IPS DF 6.9 (cell line): Measurements from ENCODE around the gene IGF2.

ENCODE experiments used
- DNase-seq: peaks from one replicate; pipeline ENCODE4 v3.0.0-alpha.2; 2013; ENCODE audit warnings: low read depth, low spot score
- H3K27ac ChIP-seq: one replicate; pipeline ENCODE4 v1.5.1; 2013; ENCODE audit warnings: low read length, control low read depth
- H3K27me3 ChIP-seq: 2 replicates; pipeline ENCODE4 v1.6.1; 2013; ENCODE audit warnings: mild to moderate bottlenecking, low read length; ENCODE audit not compliant: control insufficient read depth, insufficient read depth
- H3K36me3 ChIP-seq: 2 replicates; pipeline ENCODE4 v1.6.1; 2013; ENCODE audit warnings: low read length; ENCODE audit not compliant: control insufficient read depth, insufficient read depth
- H3K4me1 ChIP-seq: 2 replicates; pipeline ENCODE4 v1.6.1; 2013; ENCODE audit warnings: low read length; ENCODE audit not compliant: control insufficient read depth, insufficient read depth
- H3K4me3 ChIP-seq: 2 replicates; pipeline ENCODE4 v1.5.1; 2013; ENCODE audit warnings: mild to moderate bottlenecking, low read length
- H3K9me3 ChIP-seq: 2 replicates; pipeline ENCODE4 v1.6.1; 2013; ENCODE audit warnings: low read length, inconsistent platforms; ENCODE audit not compliant: control insufficient read depth, insufficient read depth
- WGBS: extraction: QIAGEN DNeasy Blood & Tissue Kit; methylation state at CpG from one replicate; pipeline ENCODE4 v1.1.7; 2013; ENCODE audit warnings: mixed read lengths, missing lambda C conversion rate; ENCODE audit not compliant: insufficient read length, insufficient coverage; 5-methylcytosine and 5-hydroxymethylcytosine counted together

IGF2 gene

GRCh38 chr11:2090172-2091111 is 48.7 kb downstream of the IGF2 start:
- no peaks in the 10 kb centered on the region for H3K9me3 ChIP-seq
- H3K4me3 ChIP-seq = no peak overlapping the region
- DNase-seq = no peak
- H3K36me3 ChIP-seq = no peaks in the 10 kb centered on the region
- WGBS = no CpG with 5 or more reads among the region's 20 CpGs
- H3K27me3 ChIP-seq = no peaks in the 10 kb centered on the region
- H3K27ac ChIP-seq = no peak overlapping the region
- no peaks in the 10 kb centered on the region for H3K4me1 ChIP-seq

GRCh38 chr11:2089536-2090165 is 49.5 kb downstream of the IGF2 start:
- H3K9me3 ChIP-seq = no peaks in the 10 kb centered on the region
- no peaks in the 10 kb centered on the region for H3K27me3 ChIP-seq
- DNase-seq = no peak
- H3K4me1 ChIP-seq = no peaks in the 10 kb centered on the region
- no peak overlapping the region for H3K27ac ChIP-seq
- H3K4me3 ChIP-seq = no peak overlapping the region
- H3K36me3 ChIP-seq = no peaks in the 10 kb centered on the region
- no CpG with 5 or more reads among the region's 9 CpGs for WGBS

GRCh38 chr11:2088746-2089535 is 50.2 kb downstream of the IGF2 start:
- Histone ChIP-seq H3K9me3 (no peaks in the 10 kb centered on the region), H3K27ac (no peak overlapping the region)
- 100% methylated on average over 1 of the region's 19 CpGs for WGBS

GRCh38 chr11:2088284-2088683 is 50.9 kb downstream of the IGF2 start:
- WGBS = no CpG with 5 or more reads among the region's 14 CpGs
- Histone ChIP-seq H3K36me3 (no peaks in the 10 kb centered on the region), H3K4me1 (no peaks in the 10 kb centered on the region), H3K27ac (no peak overlapping the region), H3K27me3 (no peaks in the 10 kb centered on the region), H3K9me3 (no peaks in the 10 kb centered on the region), H3K4me3 (no peak overlapping the region)
- no peak for DNase-seq

More at GRCh38 chr11:2088746-2089535, 50.2 kb downstream of the IGF2 start:
- H3K27me3 ChIP-seq = no peaks in the 10 kb centered on the region
- H3K4me3 ChIP-seq = no peak overlapping the region
- no peaks in the 10 kb centered on the region for H3K4me1 ChIP-seq
- no peak for DNase-seq
- H3K36me3 ChIP-seq = no peaks in the 10 kb centered on the region

- H3K4me3 ChIP-seq = no peak overlapping the region
- no CpG with 5 or more reads among the region's 26 CpGs for WGBS
- no peak overlapping the region for H3K27ac ChIP-seq
Observed at GRCh38 chr11:2086239-2087040, 52.7 kb downstream of the IGF2 start.

GRCh38 chr11:2085251-2086066 is 53.7 kb downstream of the IGF2 start:
- H3K4me1 ChIP-seq = no peaks in the 10 kb centered on the region
- no peaks in the 10 kb centered on the region for H3K36me3 ChIP-seq
- H3K27me3 ChIP-seq = no peaks in the 10 kb centered on the region
- no peak overlapping the region for H3K4me3 ChIP-seq
- no peaks in the 10 kb centered on the region for H3K9me3 ChIP-seq
- DNase-seq = no peak
- no CpG with 5 or more reads among the region's 24 CpGs for WGBS
- no peak overlapping the region for H3K27ac ChIP-seq

More at GRCh38 chr11:2086239-2087040, 52.7 kb downstream of the IGF2 start:
- no peak for DNase-seq
- H3K9me3 ChIP-seq = no peaks in the 10 kb centered on the region
- no peaks in the 10 kb centered on the region for H3K4me1 ChIP-seq
- H3K27me3 ChIP-seq = no peaks in the 10 kb centered on the region
- H3K36me3 ChIP-seq = no peaks in the 10 kb centered on the region

- Histone ChIP-seq H3K27me3 (no peaks in the 10 kb centered on the region), H3K9me3 (no peaks in the 10 kb centered on the region), H3K4me1 (no peaks in the 10 kb centered on the region), H3K27ac (no peak overlapping the region), H3K36me3 (no peaks in the 10 kb centered on the region), H3K4me3 (no peak overlapping the region)
- WGBS = no CpG with 5 or more reads among the region's 13 CpGs
- DNase-seq = no peak
Observed at GRCh38 chr11:2084721-2085120, 54.5 kb downstream of the IGF2 start.
